HepG2 (cell line): ENCODE results near the gene P2RX6.

Source experiments
- POLR2AphosphoS5 ChIP-seq: IDR thresholded peaks from 2 replicates; pipeline ENCODE4 v1.6.1; 2012; ENCODE audit warnings: low read depth, low read length
- RFX5 ChIP-seq: IDR thresholded peaks from 2 replicates; pipeline ENCODE4 v1.6.1; 2011; ENCODE audit warnings: low read depth, low read length, improper control_type of control experiment
- SMC3 ChIP-seq: IDR thresholded peaks from 2 replicates; pipeline ENCODE4 v1.6.1; 2011; ENCODE audit warnings: low read length, improper control_type of control experiment
- SP4 ChIP-seq: sonication (generic); formaldehyde crosslinking; IDR thresholded peaks from 2 replicates; pipeline ENCODE4 v1.8.1; 2023; ENCODE audit warnings: mild to moderate bottlenecking, missing genetic modification reagents
- TF ChIP-seq, protein P1 (sequence below): sonication (generic); formaldehyde crosslinking; IDR thresholded peaks from 2 replicates; pipeline ENCODE4 v1.5.0; 2020; ENCODE audit warnings: mild to moderate bottlenecking, missing genetic modification reagents, moderate library complexity
- TF ChIP-seq, protein P2 (sequence below): IDR thresholded peaks from 2 replicates; pipeline ENCODE4 v1.6.1; 2012; ENCODE audit warnings: inconsistent platforms

DNA sequence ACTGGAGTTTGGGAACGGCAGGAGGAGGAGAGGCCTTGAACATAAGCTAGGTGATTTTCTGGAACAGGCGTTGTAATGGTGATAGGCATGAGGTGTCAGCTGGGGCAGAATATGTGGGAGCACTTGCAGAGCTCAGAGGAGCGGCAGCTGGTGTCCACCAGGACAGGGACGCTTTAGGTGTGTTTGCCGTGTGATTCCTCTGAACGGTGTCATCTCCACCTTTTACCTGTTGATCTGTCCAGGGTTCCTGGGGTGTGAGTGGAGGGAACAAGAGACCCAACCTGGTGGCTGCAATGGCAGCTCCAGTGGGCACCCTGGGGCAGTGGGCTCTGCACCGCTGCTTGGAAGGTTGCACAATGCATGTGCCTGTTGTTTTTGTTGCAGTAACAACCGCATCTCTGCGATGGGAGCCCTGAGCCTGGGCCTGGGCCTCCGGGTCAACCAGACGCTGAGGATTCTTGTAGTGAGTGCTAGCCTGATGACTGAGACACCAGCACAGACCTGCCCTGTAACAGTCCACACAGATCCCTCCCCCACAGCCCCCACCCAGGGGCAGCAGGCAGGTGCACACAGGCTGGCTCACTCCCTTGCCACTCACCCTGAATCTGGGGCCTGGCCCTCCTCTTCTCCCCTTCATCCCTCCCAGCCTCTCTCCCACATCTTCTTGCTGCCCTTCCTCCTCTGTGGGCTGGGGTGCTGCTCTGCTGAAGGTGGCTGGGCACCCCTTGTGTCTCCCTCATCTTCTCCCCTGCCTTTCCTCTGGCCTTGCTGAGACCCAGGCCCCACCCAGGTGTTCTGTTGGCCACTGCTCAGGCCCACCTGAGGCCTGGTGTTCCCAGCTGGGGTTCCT is 40.0 kb downstream of the P2RX6 start:
- TF ChIP-seq, protein P1, sequence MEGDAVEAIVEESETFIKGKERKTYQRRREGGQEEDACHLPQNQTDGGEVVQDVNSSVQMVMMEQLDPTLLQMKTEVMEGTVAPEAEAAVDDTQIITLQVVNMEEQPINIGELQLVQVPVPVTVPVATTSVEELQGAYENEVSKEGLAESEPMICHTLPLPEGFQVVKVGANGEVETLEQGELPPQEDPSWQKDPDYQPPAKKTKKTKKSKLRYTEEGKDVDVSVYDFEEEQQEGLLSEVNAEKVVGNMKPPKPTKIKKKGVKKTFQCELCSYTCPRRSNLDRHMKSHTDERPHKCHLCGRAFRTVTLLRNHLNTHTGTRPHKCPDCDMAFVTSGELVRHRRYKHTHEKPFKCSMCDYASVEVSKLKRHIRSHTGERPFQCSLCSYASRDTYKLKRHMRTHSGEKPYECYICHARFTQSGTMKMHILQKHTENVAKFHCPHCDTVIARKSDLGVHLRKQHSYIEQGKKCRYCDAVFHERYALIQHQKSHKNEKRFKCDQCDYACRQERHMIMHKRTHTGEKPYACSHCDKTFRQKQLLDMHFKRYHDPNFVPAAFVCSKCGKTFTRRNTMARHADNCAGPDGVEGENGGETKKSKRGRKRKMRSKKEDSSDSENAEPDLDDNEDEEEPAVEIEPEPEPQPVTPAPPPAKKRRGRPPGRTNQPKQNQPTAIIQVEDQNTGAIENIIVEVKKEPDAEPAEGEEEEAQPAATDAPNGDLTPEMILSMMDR (CRISPR knock-in tag), result no peak
- TF ChIP-seq SMC3 (no peak), RFX5 (no peak), POLR2AphosphoS5 (no peak), SP4 (CRISPR knock-in tag) (no peak)
- TF ChIP-seq, protein P2, sequence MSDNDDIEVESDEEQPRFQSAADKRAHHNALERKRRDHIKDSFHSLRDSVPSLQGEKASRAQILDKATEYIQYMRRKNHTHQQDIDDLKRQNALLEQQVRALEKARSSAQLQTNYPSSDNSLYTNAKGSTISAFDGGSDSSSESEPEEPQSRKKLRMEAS, result no peak
